ENCODE measurements around the gene DPM2.

Gene DPM2

DNA sequence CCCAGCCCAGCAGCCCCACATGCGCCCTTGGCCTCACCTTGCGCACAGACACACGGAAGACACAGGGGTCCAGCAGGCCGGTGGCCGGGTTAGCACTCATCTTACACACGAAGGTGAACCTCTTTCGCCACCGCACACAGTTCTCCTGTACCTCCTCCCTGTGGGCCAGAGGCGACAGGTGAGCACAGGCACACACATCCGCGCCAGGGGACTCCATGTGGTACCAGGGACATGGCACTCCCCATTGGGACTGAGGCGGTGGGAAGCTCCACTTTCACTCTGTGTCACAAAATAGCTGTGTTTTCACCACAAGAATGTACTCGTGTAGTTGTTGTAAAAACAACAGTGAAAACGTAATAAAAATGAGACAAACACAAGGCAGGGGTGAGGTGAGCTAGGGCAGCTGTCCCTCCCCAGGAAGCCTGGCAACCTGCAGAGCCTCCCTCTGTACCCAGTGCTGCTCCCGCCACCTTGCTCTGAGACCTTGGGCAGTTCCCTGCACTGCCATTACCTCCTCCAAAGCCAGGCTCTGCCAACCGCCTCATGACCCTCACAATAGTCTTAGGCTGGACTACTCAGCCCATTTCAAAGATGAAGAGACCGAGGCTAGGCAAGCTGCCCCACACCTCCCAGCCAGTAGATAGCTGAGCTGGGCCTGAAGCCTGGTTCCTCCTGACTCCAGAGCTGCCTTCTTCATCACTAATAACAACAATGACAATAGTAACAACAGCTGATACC lies 16.3 kb upstream of the DPM2 start:
- no peak overlapping the region for H3K9ac ChIP-seq (ENCODE audit: low read depth, low read length)
- no peak for ATAC-seq (ENCODE audit: insufficient read depth, low read depth)
- no peaks in the 10 kb centered on the region for H3K79me2 ChIP-seq (ENCODE audit: insufficient read depth, low read length)
- H4K20me1 ChIP-seq (ENCODE audit: insufficient read depth, low read length): peaks cover 15% of the 10 kb centered on the region; the same call in 1 of the 2 replicates
- no peaks in the 10 kb centered on the region for H3K4me1 ChIP-seq (ENCODE audit: insufficient read depth, low read length)
- no peak overlapping the region for H3K27ac ChIP-seq (ENCODE audit: low read length)
- H3K4me3 ChIP-seq (ENCODE audit: low read depth in 1 of 2, low read length in 2 of 2): no peak overlapping the region
- H3K9me3 ChIP-seq (ENCODE audit: insufficient read depth, low read length, severe bottlenecking): no peaks in the 10 kb centered on the region
- no peak for DNase-seq
- no peak overlapping the region for H2AFZ ChIP-seq (ENCODE audit: low read depth, low read length)
- no peaks in the 10 kb centered on the region for H3K36me3 ChIP-seq (ENCODE audit: insufficient read depth, low read length)
- H3K27me3 ChIP-seq (ENCODE audit: insufficient read depth, low read length, poor library complexity): no peaks in the 10 kb centered on the region
- TF ChIP-seq, protein P1, sequence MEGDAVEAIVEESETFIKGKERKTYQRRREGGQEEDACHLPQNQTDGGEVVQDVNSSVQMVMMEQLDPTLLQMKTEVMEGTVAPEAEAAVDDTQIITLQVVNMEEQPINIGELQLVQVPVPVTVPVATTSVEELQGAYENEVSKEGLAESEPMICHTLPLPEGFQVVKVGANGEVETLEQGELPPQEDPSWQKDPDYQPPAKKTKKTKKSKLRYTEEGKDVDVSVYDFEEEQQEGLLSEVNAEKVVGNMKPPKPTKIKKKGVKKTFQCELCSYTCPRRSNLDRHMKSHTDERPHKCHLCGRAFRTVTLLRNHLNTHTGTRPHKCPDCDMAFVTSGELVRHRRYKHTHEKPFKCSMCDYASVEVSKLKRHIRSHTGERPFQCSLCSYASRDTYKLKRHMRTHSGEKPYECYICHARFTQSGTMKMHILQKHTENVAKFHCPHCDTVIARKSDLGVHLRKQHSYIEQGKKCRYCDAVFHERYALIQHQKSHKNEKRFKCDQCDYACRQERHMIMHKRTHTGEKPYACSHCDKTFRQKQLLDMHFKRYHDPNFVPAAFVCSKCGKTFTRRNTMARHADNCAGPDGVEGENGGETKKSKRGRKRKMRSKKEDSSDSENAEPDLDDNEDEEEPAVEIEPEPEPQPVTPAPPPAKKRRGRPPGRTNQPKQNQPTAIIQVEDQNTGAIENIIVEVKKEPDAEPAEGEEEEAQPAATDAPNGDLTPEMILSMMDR (IDR thresholded peaks at IDR 0.05; ENCODE audit: borderline replicate concordance, extremely low read depth, low read length, poor library complexity, severe bottlenecking): no peak
- TF ChIP-seq EZH2 (IDR thresholded peaks at IDR 0.05; ENCODE audit: borderline replicate concordance, low read depth, low read length, severe bottlenecking): no peak
- no peak overlapping the region for H3K4me2 ChIP-seq (ENCODE audit: insufficient read depth, low read length)

- TF ChIP-seq EZH2 (IDR thresholded peaks at IDR 0.05; ENCODE audit: borderline replicate concordance, low read depth, low read length, severe bottlenecking): no peak
- TF ChIP-seq, protein P1 (IDR thresholded peaks at IDR 0.05; ENCODE audit: borderline replicate concordance, extremely low read depth, low read length, poor library complexity, severe bottlenecking): no peak
- Histone ChIP-seq H3K27me3 (ENCODE audit: insufficient read depth, low read length, poor library complexity) (no peaks in the 10 kb centered on the region), H3K79me2 (ENCODE audit: insufficient read depth, low read length) (no peaks in the 10 kb centered on the region), H4K20me1 (ENCODE audit: insufficient read depth, low read length) (peaks cover 15% of the 10 kb centered on the region; the same call in 1 of the 2 replicates), H3K4me2 (ENCODE audit: insufficient read depth, low read length) (no peak overlapping the region), H3K27ac (ENCODE audit: low read length) (no peak overlapping the region), H3K4me3 (ENCODE audit: low read depth in 1 of 2, low read length in 2 of 2) (no peak overlapping the region), H3K9me3 (ENCODE audit: insufficient read depth, low read length, severe bottlenecking) (no peaks in the 10 kb centered on the region), H3K9ac (ENCODE audit: low read depth, low read length) (no peak overlapping the region), H3K36me3 (ENCODE audit: insufficient read depth, low read length) (no peaks in the 10 kb centered on the region), H3K4me1 (ENCODE audit: insufficient read depth, low read length) (no peaks in the 10 kb centered on the region), H2AFZ (ENCODE audit: low read depth, low read length) (no peak overlapping the region)
- DNase-seq (no peak), ATAC-seq (ENCODE audit: insufficient read depth, low read depth) (no peak)
Observed at GRCh38 chr9:127953154-127953553, 15.5 kb upstream of the DPM2 start.

DNA sequence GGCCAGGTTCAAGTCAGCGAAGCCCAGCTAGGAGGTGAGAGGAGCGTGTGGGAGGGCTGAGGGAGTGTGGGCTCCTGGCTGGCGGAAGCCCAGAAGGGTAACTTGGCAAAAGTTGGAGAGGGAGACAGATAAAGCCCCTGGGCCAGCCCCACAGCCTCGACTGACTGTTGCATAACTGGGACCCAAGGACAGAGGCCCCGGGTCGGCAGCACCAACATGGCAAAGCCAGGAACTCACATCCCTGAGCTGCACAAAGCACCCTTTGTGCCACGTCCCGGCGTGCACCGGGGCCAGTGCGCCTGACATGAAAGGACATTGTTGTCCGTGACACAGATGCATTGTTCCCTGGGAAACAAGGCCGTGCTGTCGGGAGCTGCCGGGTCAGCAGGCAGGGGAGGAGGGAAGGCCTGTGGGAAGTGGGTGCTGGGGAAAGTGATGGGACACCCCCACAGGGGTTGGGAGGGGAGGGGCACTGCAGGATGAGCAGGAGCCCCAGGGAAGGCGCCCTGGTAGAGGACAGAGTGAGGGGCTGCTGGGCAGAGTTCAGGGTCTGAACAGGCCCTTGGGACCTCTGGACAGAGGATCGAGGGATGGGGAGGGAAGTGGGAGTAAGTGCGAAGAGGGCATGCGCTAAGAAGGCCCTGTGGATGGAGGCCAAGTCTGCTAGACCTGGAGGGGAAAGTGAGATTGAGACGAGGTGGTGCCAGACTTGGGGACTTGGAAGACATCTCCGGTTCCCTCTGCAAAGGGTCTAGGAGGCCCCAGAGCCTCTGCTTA lies 13.0 kb upstream of the DPM2 start:
- H3K79me2 ChIP-seq (ENCODE audit: insufficient read depth, low read length): no peaks in the 10 kb centered on the region
- no peak overlapping the region for H3K4me2 ChIP-seq (ENCODE audit: insufficient read depth, low read length)
- no peaks in the 10 kb centered on the region for H3K9me3 ChIP-seq (ENCODE audit: insufficient read depth, low read length, severe bottlenecking)
- TF ChIP-seq, protein P1 (IDR thresholded peaks at IDR 0.05; ENCODE audit: borderline replicate concordance, extremely low read depth, low read length, poor library complexity, severe bottlenecking): no peak
- TF ChIP-seq EZH2 (IDR thresholded peaks at IDR 0.05; ENCODE audit: borderline replicate concordance, low read depth, low read length, severe bottlenecking): no peak
- no peaks in the 10 kb centered on the region for H3K4me1 ChIP-seq (ENCODE audit: insufficient read depth, low read length)
- H2AFZ ChIP-seq (ENCODE audit: low read depth, low read length): no peak overlapping the region
- H3K27ac ChIP-seq (ENCODE audit: low read length): no peak overlapping the region
- ATAC-seq (ENCODE audit: insufficient read depth, low read depth) (no peak), DNase-seq (no peak)
- no peaks in the 10 kb centered on the region for H3K36me3 ChIP-seq (ENCODE audit: insufficient read depth, low read length)
- no peak overlapping the region for H3K9ac ChIP-seq (ENCODE audit: low read depth, low read length)
- no peak overlapping the region for H3K4me3 ChIP-seq (ENCODE audit: low read depth in 1 of 2, low read length in 2 of 2)
- H3K27me3 ChIP-seq (ENCODE audit: insufficient read depth, low read length, poor library complexity): no peaks in the 10 kb centered on the region
- H4K20me1 ChIP-seq (ENCODE audit: insufficient read depth, low read length): peaks cover 11% of the 10 kb centered on the region; the same call in 1 of the 2 replicates

Measured in DND-41 (cell line).